HFFc6 (cell line): ENCODE results near the gene SCD5. TPM values are rescaled to one million over a fixed set of nuclear protein-coding genes. Genes with fewer than 3 reads are reported as not detected.

Source experiments
- DNase-seq: peaks from one replicate; pipeline ENCODE4 v3.0.0-alpha.2; 2018
- H3K27ac Mint-ChIP-seq: 2 replicates; pipeline ENCODE4 v1.8.0; 2020; ENCODE audit warnings: mild to moderate bottlenecking, mixed read lengths
- H3K27me3 Mint-ChIP-seq: 2 replicates; pipeline ENCODE4 v1.8.0; 2021; ENCODE audit warnings: mild to moderate bottlenecking, moderate library complexity, mixed read lengths; ENCODE audit not compliant: insufficient read depth
- H3K36me3 Mint-ChIP-seq: 2 replicates; pipeline ENCODE4 v1.8.0; 2021; ENCODE audit warnings: low read depth, mixed read lengths
- H3K4me1 Mint-ChIP-seq: 2 replicates; pipeline ENCODE4 v1.8.0; 2020; ENCODE audit warnings: low read depth, mixed read lengths
- H3K4me3 Mint-ChIP-seq: 2 replicates; pipeline ENCODE4 v1.8.0; 2020; ENCODE audit warnings: mild to moderate bottlenecking, moderate library complexity, mixed read lengths
- H3K9me3 Mint-ChIP-seq: 2 replicates; pipeline ENCODE4 v1.8.0; 2020; ENCODE audit warnings: mild to moderate bottlenecking, mixed read lengths
- CTCF ChIP-seq: fragments of 200-600 bp; sonication (generic); IDR thresholded peaks from 2 replicates; pipeline ENCODE4 v1.5.0; 2021; ENCODE audit warnings: antibody characterized with exemption, mild to moderate bottlenecking
- total RNA-seq, 6 experiments: library from RNA; stranded (reverse); fragmentation: NEBNext Ultra II Directional; extraction: Animal tissue kit (Norgen Biotek cat#: 25700); gene quantifications; 2 replicates in 1 of 6; 3 replicates in 5 of 6; pipeline ENCODE4 v1.2.3, GENCODE V29; 2021

Gene SCD5
- total RNA-seq, 6 experiments from 2014 or later: 28.4 to 36.4 (median 32.0) TPM

GRCh38 chr4:82613121-82613520 lies 185.5 kb downstream of the SCD5 start:
- H3K27ac Mint-ChIP-seq: no peak overlapping the region
- DNase-seq: no peak
- no peaks in the 10 kb centered on the region for H3K9me3 Mint-ChIP-seq
- peaks cover 25% of the 10 kb centered on the region for H3K27me3 Mint-ChIP-seq
- H3K4me1 Mint-ChIP-seq: no peaks in the 10 kb centered on the region
- no peak overlapping the region for H3K4me3 Mint-ChIP-seq
- TF ChIP-seq CTCF: no peak
- no peaks in the 10 kb centered on the region for H3K36me3 Mint-ChIP-seq

- H3K4me3 Mint-ChIP-seq: no peak overlapping the region
Measured at GRCh38 chr4:82611982-82612381, 186.6 kb downstream of the SCD5 start.

GRCh38 chr4:82611527-82611926 lies 187.1 kb downstream of the SCD5 start:
- Mint-ChIP-seq H3K27me3 (peaks cover 31% of the 10 kb centered on the region), H3K36me3 (no peaks in the 10 kb centered on the region)

More at GRCh38 chr4:82611982-82612381, 186.6 kb downstream of the SCD5 start:
- Mint-ChIP-seq H3K9me3 (no peaks in the 10 kb centered on the region), H3K27me3 (peaks cover 31% of the 10 kb centered on the region), H3K27ac (no peak overlapping the region), H3K36me3 (no peaks in the 10 kb centered on the region), H3K4me1 (no peaks in the 10 kb centered on the region)
- TF ChIP-seq CTCF: no peak
- DNase-seq: no peak

GRCh38 chr4:82610041-82610440 lies 188.6 kb downstream of the SCD5 start:
- Mint-ChIP-seq H3K4me1 (no peaks in the 10 kb centered on the region), H3K4me3 (no peak overlapping the region), H3K27ac (no peak overlapping the region), H3K27me3 (peaks cover 36% of the 10 kb centered on the region), H3K9me3 (no peaks in the 10 kb centered on the region; the same call in 1 of the 2 replicates), H3K36me3 (no peaks in the 10 kb centered on the region)
- no peak for DNase-seq
- no peak for TF ChIP-seq CTCF

More at GRCh38 chr4:82611527-82611926, 187.1 kb downstream of the SCD5 start:
- no peak overlapping the region for H3K27ac Mint-ChIP-seq
- no peak for TF ChIP-seq CTCF
- DNase-seq: no peak
- H3K9me3 Mint-ChIP-seq: no peaks in the 10 kb centered on the region
- H3K4me3 Mint-ChIP-seq: no peak overlapping the region
- H3K4me1 Mint-ChIP-seq: no peaks in the 10 kb centered on the region

GRCh38 chr4:82606622-82607021 lies 192.0 kb downstream of the SCD5 start:
- H3K27ac Mint-ChIP-seq: no peak overlapping the region
- DNase-seq: no peak
- no peak for TF ChIP-seq CTCF
- H3K4me1 Mint-ChIP-seq: no peaks in the 10 kb centered on the region
- H3K27me3 Mint-ChIP-seq: peaks cover 45% of the 10 kb centered on the region
- H3K4me3 Mint-ChIP-seq: no peak overlapping the region
- no peaks in the 10 kb centered on the region for H3K36me3 Mint-ChIP-seq
- no peaks in the 10 kb centered on the region; the same call in 1 of the 2 replicates for H3K9me3 Mint-ChIP-seq

DNA sequence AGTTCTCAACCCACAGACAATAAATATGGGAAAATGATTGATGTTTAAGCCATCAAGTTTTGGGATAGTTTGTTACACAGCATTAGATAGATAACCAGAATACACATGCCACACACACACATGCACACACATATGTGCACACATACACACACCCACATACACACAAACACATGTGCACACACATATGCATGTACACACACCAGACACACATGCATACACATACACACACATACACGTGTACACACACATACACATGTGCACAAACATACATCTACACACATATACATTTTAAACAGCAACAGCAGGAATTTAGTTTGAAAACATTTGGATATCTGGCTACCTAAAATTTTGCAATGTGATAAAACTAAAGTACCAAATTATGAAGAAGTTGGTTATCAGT lies 194.1 kb downstream of the SCD5 start:
- Mint-ChIP-seq H3K4me1 (no peaks in the 10 kb centered on the region), H3K27ac (no peak overlapping the region), H3K36me3 (no peaks in the 10 kb centered on the region), H3K9me3 (no peaks in the 10 kb centered on the region; the same call in 1 of the 2 replicates), H3K27me3 (peaks cover 47% of the 10 kb centered on the region), H3K4me3 (no peak overlapping the region)
- no peak for TF ChIP-seq CTCF
- DNase-seq: no peak
